HG02798 (cell line): ENCODE data around the gene AP2A2.

ENCODE experiments used
- ATAC-seq: cut with Tn5 transposase; IDR thresholded peaks from one replicate; pipeline ENCODE4 v1.9.1; 2021; ENCODE audit warnings: mild to moderate bottlenecking; ENCODE audit not compliant: unreplicated experiment, poor library complexity

AP2A2 gene

GRCh38 chr11:1050581-1051355 is 125.1 kb downstream of the AP2A2 start:
- peak; percentile 82 for ATAC-seq

GRCh38 chr11:1051356-1052132 is 125.9 kb downstream of the AP2A2 start:
- ATAC-seq = peak; percentile 7

GRCh38 chr11:1052133-1053011 is 126.7 kb downstream of the AP2A2 start:
- no peak for ATAC-seq

- ATAC-seq = no peak
These were observed 127.6 kb downstream of the AP2A2 start for GRCh38 chr11:1053121-1053901.

- ATAC-seq = no peak
These were observed 128.8 kb downstream of the AP2A2 start for GRCh38 chr11:1054143-1055108.

GRCh38 chr11:1055109-1055703 is 129.5 kb downstream of the AP2A2 start:
- ATAC-seq = no peak

- ATAC-seq = no peak
These were observed 130.5 kb downstream of the AP2A2 start for GRCh38 chr11:1055990-1056771.

GRCh38 chr11:1057806-1058205 is 132.1 kb downstream of the AP2A2 start:
- ATAC-seq = no peak

GRCh38 chr11:1059759-1060158 is 134.1 kb downstream of the AP2A2 start:
- ATAC-seq = no peak

GRCh38 chr11:1060410-1060809 is 134.7 kb downstream of the AP2A2 start:
- no peak for ATAC-seq

GRCh38 chr11:1060852-1061616 is 135.4 kb downstream of the AP2A2 start:
- no peak for ATAC-seq
